Liver (tissue), 9 donors: ENCODE results near the gene SCYL3. TPM values are rescaled to one million over a fixed set of nuclear protein-coding genes. Genes with fewer than 3 reads are reported as not detected.
"Not testable (repeated sequence)": the region's sequence is repeated elsewhere in the genome, so short reads cannot be mapped to it uniquely, and the experiment has no call there.

Experiments used
- DNase-seq: peaks from one replicate; pipeline ENCODE4 v3.0.0-alpha.2; 2017; ENCODE audit warnings: low spot score
- H3K27ac ChIP-seq, 2 donors: one replicate each; pipeline ENCODE4 v1.7.0; 2013; ENCODE audit warnings: inconsistent platforms in 2 of 2, low read length in 2 of 2, control low read depth in 1 of 2, low read depth in 1 of 2, mild to moderate bottlenecking in 1 of 2
- H3K27me3 ChIP-seq, 4 donors: one replicate each; pipeline versions ENCODE4 v1.6.1 to v1.7.0; 2013; ENCODE audit warnings: low read length in 3 of 4, inconsistent platforms in 1 of 4, mild to moderate bottlenecking in 1 of 4, moderate library complexity in 1 of 4; ENCODE audit not compliant: control insufficient read depth in 4 of 4, insufficient read depth in 4 of 4
- H3K36me3 ChIP-seq, 4 donors: one replicate each; pipeline versions ENCODE4 v1.6.1 to v1.7.0; 2013; ENCODE audit warnings: low read length in 3 of 4, mild to moderate bottlenecking in 3 of 4, low read depth in 1 of 4, moderate library complexity in 1 of 4; ENCODE audit not compliant: control insufficient read depth in 4 of 4, insufficient read depth in 3 of 4
- H3K4me1 ChIP-seq, 4 donors: one replicate each; pipeline versions ENCODE4 v1.6.1 to v1.7.0; 2013; ENCODE audit warnings: low read length in 3 of 4, mild to moderate bottlenecking in 3 of 4, moderate library complexity in 1 of 4; ENCODE audit not compliant: control insufficient read depth in 4 of 4, insufficient read depth in 4 of 4
- H3K4me3 ChIP-seq, 3 donors: one replicate each; pipeline versions ENCODE4 v1.6.1 to v1.7.0; 2013; ENCODE audit warnings: low read length in 3 of 3, control low read depth in 1 of 3, low read depth in 1 of 3, mild to moderate bottlenecking in 1 of 3
- H3K9ac ChIP-seq, 2 donors: one replicate each; pipeline ENCODE4 v1.7.0; 2013; ENCODE audit warnings: low read length in 2 of 2, mild to moderate bottlenecking in 2 of 2, moderate library complexity in 2 of 2, control low read depth in 1 of 2, low read depth in 1 of 2
- H3K9me3 ChIP-seq, 4 donors: one replicate each; pipeline versions ENCODE4 v1.6.1 to v1.7.0; 2013; ENCODE audit warnings: low read length in 3 of 4; ENCODE audit not compliant: control insufficient read depth in 4 of 4
- ATF3 ChIP-seq: IDR thresholded peaks from 2 replicates; pipeline ENCODE4 v1.6.1; 2016; ENCODE audit warnings: antibody characterized with exemption
- EGR1 ChIP-seq, 2 donors: IDR thresholded peaks; 2 replicates each; pipeline ENCODE4 v1.6.1; 2016 to 2018; ENCODE audit warnings: antibody characterized with exemption in 2 of 2, low read depth in 2 of 2
- FOXA1 ChIP-seq: IDR thresholded peaks from 2 replicates; pipeline ENCODE4 v1.6.1; 2016; ENCODE audit warnings: antibody characterized with exemption
- FOXA2 ChIP-seq: IDR thresholded peaks from 2 replicates; pipeline ENCODE4 v1.6.1; 2016; ENCODE audit warnings: antibody characterized with exemption
- GABPA ChIP-seq, 2 donors: IDR thresholded peaks in 1 of 2; conservative IDR thresholded peaks in 1 of 2; 2 replicates each; pipeline ENCODE4 v1.6.1; 2016; ENCODE audit warnings: antibody characterized with exemption in 2 of 2, mild to moderate bottlenecking in 1 of 2, moderate library complexity in 1 of 2
- HNF4A ChIP-seq, 2 donors: conservative IDR thresholded peaks; 2 replicates each; pipeline ENCODE4 v1.6.1; 2016; ENCODE audit warnings: antibody characterized with exemption in 2 of 2, mild to moderate bottlenecking in 2 of 2
- HNF4G ChIP-seq: IDR thresholded peaks from 2 replicates; pipeline ENCODE4 v1.6.1; 2016; ENCODE audit warnings: antibody characterized with exemption
- JUND ChIP-seq, 2 donors: IDR thresholded peaks; 2 replicates each; pipeline ENCODE4 v1.6.1; 2016; ENCODE audit warnings: antibody characterized with exemption in 2 of 2
- NR2F2 ChIP-seq: IDR thresholded peaks from 2 replicates; pipeline ENCODE4 v1.6.1; 2016; ENCODE audit warnings: antibody characterized with exemption
- RAD21 ChIP-seq, 2 donors: IDR thresholded peaks; 2 replicates each; pipeline ENCODE4 v1.6.1; 2016; ENCODE audit warnings: antibody characterized with exemption in 2 of 2, mild to moderate bottlenecking in 2 of 2
- REST ChIP-seq: IDR thresholded peaks from 2 replicates; pipeline ENCODE4 v1.6.1; 2016; ENCODE audit warnings: antibody characterized with exemption, mild to moderate bottlenecking
- RXRA ChIP-seq, 2 donors: IDR thresholded peaks; 2 replicates each; pipeline ENCODE4 v1.6.1; 2017 to 2018; ENCODE audit warnings: antibody characterized with exemption in 2 of 2, mild to moderate bottlenecking in 1 of 2
- SP1 ChIP-seq: IDR thresholded peaks from 2 replicates; pipeline ENCODE4 v1.6.1; 2018; ENCODE audit warnings: antibody characterized with exemption, mild to moderate bottlenecking
- TAF1 ChIP-seq: conservative IDR thresholded peaks from 2 replicates; pipeline ENCODE4 v1.6.1; 2016; ENCODE audit warnings: antibody characterized with exemption, mild to moderate bottlenecking
- YY1 ChIP-seq: IDR thresholded peaks from 2 replicates; pipeline ENCODE4 v1.6.1; 2016; ENCODE audit warnings: antibody characterized with exemption, mild to moderate bottlenecking
- ZBTB33 ChIP-seq: IDR thresholded peaks from 2 replicates; pipeline ENCODE4 v1.6.1; 2016; ENCODE audit warnings: antibody characterized with exemption
- WGBS: extraction: QIAGEN DNeasy Blood & Tissue Kit; methylation state at CpG from one replicate; pipeline ENCODE4 v1.1.7; 2013; 5-methylcytosine and 5-hydroxymethylcytosine counted together
- polyA plus RNA-seq, 2 donors: library from polyadenylated mRNA; stranded (reverse) in 1 of 2; unstranded in 1 of 2; fragments of 200-250 nt in 1 of 2; fragments of >200 nt in 1 of 2; fragmentation: Nextera tagmentation in 1 of 2; extraction: Ambion mirVana in 1 of 2; gene quantifications; one replicate each; pipeline versions ENCODE4 v1.2.1 to v1.2.3, GENCODE V29; 2013 to 2015
- total RNA-seq, 2 donors: library from RNA; depleted of rRNA; stranded (reverse); fragments of >200 nt; gene quantifications; one replicate each; pipeline ENCODE4 v1.2.3, GENCODE V29; 2014
- TF ChIP-seq, protein P1 (sequence below): fragments of 150-350 bp; IDR thresholded peaks from 2 replicates; pipeline ENCODE4 v1.5.1; 2017; ENCODE audit warnings: improper control_type of control experiment, low read depth, low read length; ENCODE audit not compliant: missing input control
- TF ChIP-seq, protein P2 (sequence below): IDR thresholded peaks from 2 replicates; pipeline ENCODE4 v1.6.1; 2016; ENCODE audit warnings: antibody characterized with exemption
- donor health status: healthy.
- donor health status: healthy.
- donor health status: healthy.
- donor health status: healthy.
- donor health status: healthy.

Gene SCYL3
- total and polyA plus RNA-seq, 4 donors = 4.0 to 12.2 (median 6.1) TPM

DNA sequence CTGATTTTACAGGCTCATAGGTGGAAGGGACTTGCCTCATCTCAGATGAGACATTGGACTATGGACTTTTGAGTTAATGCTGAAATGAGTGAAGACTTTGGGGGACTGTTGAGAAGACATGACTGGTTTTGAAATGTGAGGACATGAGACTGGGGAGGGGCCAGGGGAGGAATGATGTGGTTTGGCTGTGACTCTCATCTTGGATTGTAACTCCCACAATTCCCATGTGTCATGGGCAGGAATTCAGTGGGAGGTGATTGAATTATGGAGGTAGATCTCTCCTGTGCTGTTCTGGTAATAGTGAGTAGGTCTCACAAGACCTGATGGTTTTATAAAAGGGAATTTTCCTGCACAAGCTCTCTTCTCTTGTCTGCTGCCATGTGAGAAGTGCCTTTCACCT lies 20.8 kb downstream of the SCYL3 start:
- Histone ChIP-seq H3K27ac (no peak overlapping the region), H3K9ac (no peak overlapping the region), H3K27me3 (no peaks in the 10 kb centered on the region), H3K4me3 (no peak overlapping the region), H3K36me3 (peaks cover 10 to 82% (median 57%) of the 10 kb centered on the region in 4 donors), H3K9me3 (no peaks in the 10 kb centered on the region), H3K4me1 (peaks cover 0 to 2% (median under 1%) of the 10 kb centered on the region in 4 donors)
- TF ChIP-seq HNF4A (conservative IDR thresholded peaks at IDR 0.05) (no peak), REST (no peak), EGR1 (IDR thresholded peaks at IDR 0.05; ENCODE audit: low read depth in 2 of 2) (no peak), GABPA (IDR thresholded peaks at IDR 0.05 in 1 of 2, conservative IDR thresholded peaks at IDR 0.05 in 1 of 2) (no peak), JUND (IDR thresholded peaks at IDR 0.05) (no peak), RAD21 (IDR thresholded peaks at IDR 0.05) (no peak), FOXA2 (no peak), RXRA (IDR thresholded peaks at IDR 0.05) (no peak), YY1 (no peak), NR2F2 (no peak), TAF1 (no peak), SP1 (no peak), ZBTB33 (no peak), HNF4G (no peak), FOXA1 (no peak), ATF3 (no peak)
- TF ChIP-seq, protein P1, sequence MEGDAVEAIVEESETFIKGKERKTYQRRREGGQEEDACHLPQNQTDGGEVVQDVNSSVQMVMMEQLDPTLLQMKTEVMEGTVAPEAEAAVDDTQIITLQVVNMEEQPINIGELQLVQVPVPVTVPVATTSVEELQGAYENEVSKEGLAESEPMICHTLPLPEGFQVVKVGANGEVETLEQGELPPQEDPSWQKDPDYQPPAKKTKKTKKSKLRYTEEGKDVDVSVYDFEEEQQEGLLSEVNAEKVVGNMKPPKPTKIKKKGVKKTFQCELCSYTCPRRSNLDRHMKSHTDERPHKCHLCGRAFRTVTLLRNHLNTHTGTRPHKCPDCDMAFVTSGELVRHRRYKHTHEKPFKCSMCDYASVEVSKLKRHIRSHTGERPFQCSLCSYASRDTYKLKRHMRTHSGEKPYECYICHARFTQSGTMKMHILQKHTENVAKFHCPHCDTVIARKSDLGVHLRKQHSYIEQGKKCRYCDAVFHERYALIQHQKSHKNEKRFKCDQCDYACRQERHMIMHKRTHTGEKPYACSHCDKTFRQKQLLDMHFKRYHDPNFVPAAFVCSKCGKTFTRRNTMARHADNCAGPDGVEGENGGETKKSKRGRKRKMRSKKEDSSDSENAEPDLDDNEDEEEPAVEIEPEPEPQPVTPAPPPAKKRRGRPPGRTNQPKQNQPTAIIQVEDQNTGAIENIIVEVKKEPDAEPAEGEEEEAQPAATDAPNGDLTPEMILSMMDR = no peak
- TF ChIP-seq, protein P2, sequence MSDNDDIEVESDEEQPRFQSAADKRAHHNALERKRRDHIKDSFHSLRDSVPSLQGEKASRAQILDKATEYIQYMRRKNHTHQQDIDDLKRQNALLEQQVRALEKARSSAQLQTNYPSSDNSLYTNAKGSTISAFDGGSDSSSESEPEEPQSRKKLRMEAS = no peak
- no peak for DNase-seq

DNA sequence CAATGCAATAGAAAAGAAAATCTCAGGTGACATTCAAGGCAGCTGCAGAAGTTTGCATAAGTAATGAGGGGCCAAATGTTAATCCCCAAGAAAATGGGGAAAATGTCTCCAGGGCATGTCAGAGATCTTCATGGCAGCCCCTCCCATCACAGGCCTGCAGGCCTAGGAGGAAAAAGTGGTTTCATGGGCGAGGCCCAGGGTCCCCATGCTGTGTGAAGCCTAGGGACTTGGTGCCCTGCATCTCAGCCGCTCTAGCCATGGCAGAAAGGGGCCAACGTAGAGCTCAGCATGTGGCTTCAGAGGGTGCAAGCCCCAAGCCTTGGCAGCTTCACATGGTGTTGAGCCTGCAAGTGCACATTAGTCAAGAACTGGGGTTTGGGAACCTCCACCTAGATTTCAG lies 21.7 kb downstream of the SCYL3 start:
- 95% methylated on average over 3 of the region's 3 CpGs for whole genome bisulfite sequencing
- not testable (repeated sequence) for H3K27me3 ChIP-seq, H3K27ac ChIP-seq, H3K4me3 ChIP-seq, H3K9ac ChIP-seq, H3K4me1 ChIP-seq, H3K9me3 ChIP-seq, DNase-seq
- H3K36me3 ChIP-seq = peaks cover 10 to 86% (median 62%) of the 10 kb centered on the region in 4 donors
